Measurements from ENCODE around the gene CAMK2N1.
"Not testable (repeated sequence)": the region's sequence is repeated elsewhere in the genome, so short reads cannot be mapped to it uniquely, and the experiment has no call there.

The CAMK2N1 gene

DNA sequence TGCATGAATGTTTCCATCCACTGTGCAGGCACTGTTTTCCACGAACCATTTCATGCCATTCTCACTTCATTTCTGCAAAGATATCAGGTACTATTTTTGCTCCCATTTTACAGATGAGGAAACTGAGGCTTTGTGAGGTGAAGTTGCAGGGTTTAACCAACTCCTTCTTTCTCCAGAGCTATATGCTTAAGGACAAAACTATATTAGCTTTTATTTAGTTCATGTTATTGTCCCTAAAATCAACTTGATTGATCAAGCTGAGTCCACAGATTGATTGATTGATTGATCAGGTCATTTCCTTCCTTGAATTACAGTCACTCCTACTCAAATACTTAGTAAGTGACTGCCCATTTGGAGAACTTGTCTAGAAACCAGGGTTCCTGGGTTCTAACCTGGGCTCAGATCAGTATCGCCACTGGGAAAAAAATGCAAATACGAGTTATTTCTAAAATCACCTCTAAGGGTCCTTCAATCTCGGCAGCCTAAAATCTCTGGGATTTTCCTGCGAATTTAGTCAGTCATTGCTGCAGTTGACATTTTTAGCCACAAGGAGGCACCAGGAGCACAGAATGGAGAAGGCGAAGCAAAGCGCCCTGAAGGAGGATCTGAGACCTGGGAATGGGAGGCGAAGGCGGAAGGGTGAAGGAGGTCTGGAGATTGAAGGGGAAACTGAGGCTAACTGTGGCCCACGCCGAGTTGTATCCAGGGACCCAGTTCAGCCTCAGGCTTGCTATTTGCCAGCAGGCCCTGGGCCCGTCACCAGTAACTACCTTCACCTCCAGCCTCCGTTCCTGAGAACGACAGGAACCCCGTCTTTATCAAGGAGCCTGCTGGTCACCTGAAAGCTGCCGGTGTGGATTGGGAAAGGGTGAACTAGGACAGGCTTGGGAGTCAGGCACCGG lies 36.2 kb upstream of the CAMK2N1 start:
- peak; percentile 94 for ATAC-seq
- TF ChIP-seq TCF4 (CRISPR knock-in tag; IDR thresholded peaks at IDR 0.05; ENCODE audit: borderline replicate concordance) (no peak), ISL1 (CRISPR knock-in tag; IDR thresholded peaks at IDR 0.05) (no peak), CREB5 (CRISPR knock-in tag; IDR thresholded peaks at IDR 0.05; ENCODE audit: low read depth) (no peak), ZNF70 (CRISPR knock-in tag; IDR thresholded peaks at IDR 0.05) (peak; percentile 19; the same call in 1 of the 2 replicates), ZFP3 (CRISPR knock-in tag; IDR thresholded peaks at IDR 0.05) (no peak), ARNTL (CRISPR knock-in tag; IDR thresholded peaks at IDR 0.05; ENCODE audit: borderline replicate concordance, low read depth) (no peak), TOX (CRISPR knock-in tag; IDR thresholded peaks at IDR 0.05; ENCODE audit: borderline replicate concordance) (no peak)

DNA sequence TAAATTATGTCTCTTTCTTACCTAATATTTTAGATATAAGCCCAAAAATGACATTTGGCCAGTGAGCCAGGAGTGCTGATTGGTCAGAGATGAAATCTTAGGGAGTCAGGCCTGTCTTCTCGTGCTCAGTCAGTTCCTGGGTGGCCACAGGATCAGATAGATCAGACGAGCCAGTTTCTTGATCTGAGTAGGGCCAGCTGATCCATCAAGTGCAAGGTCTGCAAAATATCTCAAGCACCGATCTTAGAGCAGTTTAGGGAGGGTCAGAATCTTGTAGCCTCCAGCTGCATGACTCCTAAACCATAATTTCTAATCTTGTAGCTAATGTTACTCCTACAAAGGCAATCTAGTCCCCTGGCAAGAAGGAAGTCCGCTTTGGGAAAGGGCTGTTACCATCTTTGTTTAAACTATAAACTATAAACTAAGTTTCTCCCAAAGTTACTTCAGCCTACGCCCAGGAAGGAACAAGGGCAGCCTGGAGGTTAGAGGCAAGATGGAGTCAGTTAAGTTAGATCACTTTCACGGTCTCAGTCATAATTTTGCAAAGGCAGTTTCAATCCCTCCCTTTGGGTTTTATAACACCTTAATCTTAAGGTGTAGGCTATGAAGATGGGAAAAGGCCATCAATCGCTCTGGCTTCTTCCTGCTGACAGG lies 33.7 kb upstream of the CAMK2N1 start:
- ATAC-seq = not testable (repeated sequence)

DNA sequence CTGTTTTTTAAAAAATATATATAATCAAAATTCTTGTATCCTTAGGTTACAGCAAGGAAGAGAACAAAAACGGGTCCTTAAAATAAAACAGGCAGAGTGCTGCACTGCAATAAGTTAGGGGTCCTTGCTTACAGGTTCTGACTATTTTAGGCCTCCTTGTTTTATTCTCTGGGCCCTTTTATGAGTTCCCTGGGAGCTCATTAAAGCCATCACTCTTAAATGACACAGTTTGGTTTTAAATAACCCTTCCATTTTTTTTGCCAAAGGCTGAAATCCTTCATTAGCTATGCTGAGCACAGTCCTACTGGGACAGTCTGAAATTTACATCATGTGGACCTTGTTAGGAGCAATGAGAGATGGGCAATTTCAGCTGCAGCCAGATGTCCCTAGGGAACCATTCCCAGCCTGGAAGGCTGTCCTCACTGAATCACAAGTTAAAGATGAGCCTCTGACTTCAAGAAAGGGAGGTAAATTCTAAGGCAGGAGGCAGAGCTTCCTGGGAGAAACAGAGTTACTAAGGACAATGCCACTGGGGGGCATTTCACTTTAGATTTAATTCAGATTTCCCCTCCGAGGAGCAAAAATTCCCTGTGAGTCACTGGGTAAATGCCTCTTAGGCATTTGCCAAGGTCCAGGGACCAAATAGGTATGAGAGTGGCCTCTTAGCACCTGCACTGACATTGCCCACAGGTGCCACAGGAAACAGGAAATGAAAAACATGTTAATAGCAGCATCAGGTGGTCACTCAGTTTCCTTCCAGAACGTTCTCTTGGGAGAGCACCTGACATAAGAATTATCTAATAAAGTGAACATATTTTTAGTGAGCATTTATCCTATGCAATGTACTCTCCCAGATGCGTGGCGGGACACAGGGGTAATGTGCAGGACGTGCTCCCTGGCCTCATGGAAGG lies 25.8 kb upstream of the CAMK2N1 start:
- TF ChIP-seq, protein P1, sequence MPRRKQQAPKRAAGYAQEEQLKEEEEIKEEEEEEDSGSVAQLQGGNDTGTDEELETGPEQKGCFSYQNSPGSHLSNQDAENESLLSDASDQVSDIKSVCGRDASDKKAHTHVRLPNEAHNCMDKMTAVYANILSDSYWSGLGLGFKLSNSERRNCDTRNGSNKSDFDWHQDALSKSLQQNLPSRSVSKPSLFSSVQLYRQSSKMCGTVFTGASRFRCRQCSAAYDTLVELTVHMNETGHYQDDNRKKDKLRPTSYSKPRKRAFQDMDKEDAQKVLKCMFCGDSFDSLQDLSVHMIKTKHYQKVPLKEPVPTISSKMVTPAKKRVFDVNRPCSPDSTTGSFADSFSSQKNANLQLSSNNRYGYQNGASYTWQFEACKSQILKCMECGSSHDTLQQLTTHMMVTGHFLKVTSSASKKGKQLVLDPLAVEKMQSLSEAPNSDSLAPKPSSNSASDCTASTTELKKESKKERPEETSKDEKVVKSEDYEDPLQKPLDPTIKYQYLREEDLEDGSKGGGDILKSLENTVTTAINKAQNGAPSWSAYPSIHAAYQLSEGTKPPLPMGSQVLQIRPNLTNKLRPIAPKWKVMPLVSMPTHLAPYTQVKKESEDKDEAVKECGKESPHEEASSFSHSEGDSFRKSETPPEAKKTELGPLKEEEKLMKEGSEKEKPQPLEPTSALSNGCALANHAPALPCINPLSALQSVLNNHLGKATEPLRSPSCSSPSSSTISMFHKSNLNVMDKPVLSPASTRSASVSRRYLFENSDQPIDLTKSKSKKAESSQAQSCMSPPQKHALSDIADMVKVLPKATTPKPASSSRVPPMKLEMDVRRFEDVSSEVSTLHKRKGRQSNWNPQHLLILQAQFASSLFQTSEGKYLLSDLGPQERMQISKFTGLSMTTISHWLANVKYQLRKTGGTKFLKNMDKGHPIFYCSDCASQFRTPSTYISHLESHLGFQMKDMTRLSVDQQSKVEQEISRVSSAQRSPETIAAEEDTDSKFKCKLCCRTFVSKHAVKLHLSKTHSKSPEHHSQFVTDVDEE (CRISPR knock-in tag; IDR thresholded peaks at IDR 0.05) = no peak
- TF ChIP-seq CSDC2 (CRISPR knock-in tag; IDR thresholded peaks at IDR 0.05) (no peak), ESRRG (CRISPR knock-in tag; IDR thresholded peaks at IDR 0.05) (no peak), POU6F1 (CRISPR knock-in tag; IDR thresholded peaks at IDR 0.05; ENCODE audit: borderline replicate concordance, low read depth) (no peak), OSR1 (CRISPR knock-in tag; IDR thresholded peaks at IDR 0.05) (no peak), RARB (CRISPR knock-in tag; IDR thresholded peaks at IDR 0.05) (no peak)
- ATAC-seq = no peak

- ATAC-seq = no peak
Observed at GRCh38 chr1:20508411-20508771, 22.4 kb upstream of the CAMK2N1 start.

DNA sequence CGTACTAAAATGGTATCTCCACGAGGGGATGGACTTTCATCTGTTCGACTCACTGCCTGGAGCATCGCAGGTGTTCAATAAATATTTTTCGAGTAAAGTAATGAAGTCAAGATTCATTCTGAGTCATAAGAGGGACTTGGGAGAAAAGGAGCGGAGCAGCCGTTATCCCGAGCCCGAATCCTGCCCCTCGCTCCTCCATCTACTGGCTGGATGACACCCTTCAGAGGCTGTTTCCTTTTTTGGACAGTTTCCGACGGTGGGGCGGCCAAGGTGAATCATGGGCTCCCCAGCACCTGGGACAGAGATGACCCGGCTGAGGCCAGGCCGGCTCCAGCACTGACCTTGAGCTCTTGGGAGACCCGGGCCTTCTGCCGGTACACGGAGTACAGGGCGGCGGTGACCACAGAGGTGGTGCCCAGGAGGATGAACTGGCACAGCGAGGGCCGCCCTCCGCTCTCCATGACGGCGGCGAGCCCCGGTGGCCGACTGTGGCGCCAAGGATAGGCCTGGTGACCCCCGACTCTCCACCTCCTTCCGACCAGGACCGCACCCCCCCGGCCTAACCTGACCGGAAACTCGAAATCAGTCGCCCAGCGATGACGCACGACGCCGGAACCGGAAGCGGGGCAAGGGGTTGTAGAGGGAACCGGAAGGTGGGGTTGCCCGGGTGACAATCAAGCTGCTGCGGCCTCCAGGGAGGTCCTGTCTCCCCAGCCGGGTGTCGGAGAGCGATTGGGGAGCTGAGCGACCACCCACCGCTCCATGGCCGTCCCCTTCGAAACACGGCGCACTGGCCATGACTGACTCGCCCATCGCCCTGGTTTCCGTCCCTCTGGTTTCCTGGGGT lies 21.8 kb upstream of the CAMK2N1 start, which contains the start of gene MUL1:
MUL1 (minus strand) TSS at position 588 of the 847 bp plus-strand sequence; CDS start at position 461, 127 bp downstream.
- peak; percentile 96 for ATAC-seq
- TF ChIP-seq OSR1 (CRISPR knock-in tag; IDR thresholded peaks at IDR 0.05) (no peak), ZNF70 (CRISPR knock-in tag; IDR thresholded peaks at IDR 0.05) (no peak), PPARA (CRISPR knock-in tag; IDR thresholded peaks at IDR 0.05; ENCODE audit: borderline replicate concordance) (no peak), TOX (CRISPR knock-in tag; IDR thresholded peaks at IDR 0.05; ENCODE audit: borderline replicate concordance) (no peak), ZFP30 (CRISPR knock-in tag; IDR thresholded peaks at IDR 0.05) (no peak), ZNF565 (CRISPR knock-in tag; conservative IDR thresholded peaks at IDR 0.05; ENCODE audit: low read depth) (no peak), GLIS3 (CRISPR knock-in tag; IDR thresholded peaks at IDR 0.05) (no peak), ZNF8 (CRISPR knock-in tag; IDR thresholded peaks at IDR 0.05) (no peak)
- TF ChIP-seq, protein P2, sequence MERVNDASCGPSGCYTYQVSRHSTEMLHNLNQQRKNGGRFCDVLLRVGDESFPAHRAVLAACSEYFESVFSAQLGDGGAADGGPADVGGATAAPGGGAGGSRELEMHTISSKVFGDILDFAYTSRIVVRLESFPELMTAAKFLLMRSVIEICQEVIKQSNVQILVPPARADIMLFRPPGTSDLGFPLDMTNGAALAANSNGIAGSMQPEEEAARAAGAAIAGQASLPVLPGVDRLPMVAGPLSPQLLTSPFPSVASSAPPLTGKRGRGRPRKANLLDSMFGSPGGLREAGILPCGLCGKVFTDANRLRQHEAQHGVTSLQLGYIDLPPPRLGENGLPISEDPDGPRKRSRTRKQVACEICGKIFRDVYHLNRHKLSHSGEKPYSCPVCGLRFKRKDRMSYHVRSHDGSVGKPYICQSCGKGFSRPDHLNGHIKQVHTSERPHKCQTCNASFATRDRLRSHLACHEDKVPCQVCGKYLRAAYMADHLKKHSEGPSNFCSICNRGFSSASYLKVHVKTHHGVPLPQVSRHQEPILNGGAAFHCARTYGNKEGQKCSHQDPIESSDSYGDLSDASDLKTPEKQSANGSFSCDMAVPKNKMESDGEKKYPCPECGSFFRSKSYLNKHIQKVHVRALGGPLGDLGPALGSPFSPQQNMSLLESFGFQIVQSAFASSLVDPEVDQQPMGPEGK (CRISPR knock-in tag; IDR thresholded peaks at IDR 0.05; ENCODE audit: borderline replicate concordance) = peak; percentile 81; the same call in 1 of the 2 replicates

More at GRCh38 chr1:20508411-20508771, 22.4 kb upstream of the CAMK2N1 start:
- TF ChIP-seq CSDC2 (CRISPR knock-in tag; IDR thresholded peaks at IDR 0.05) (no peak), ZFP3 (CRISPR knock-in tag; IDR thresholded peaks at IDR 0.05) (0 out of 2 replicates have a peak, but pooled peaks have one; percentile 43), OSR1 (CRISPR knock-in tag; IDR thresholded peaks at IDR 0.05) (no peak)

Data from SK-N-SH treated with all-trans-retinoic acid at 6 μM for 48 hours (cell line).